ENCODE measurements around the gene UNC5C.

DNA sequence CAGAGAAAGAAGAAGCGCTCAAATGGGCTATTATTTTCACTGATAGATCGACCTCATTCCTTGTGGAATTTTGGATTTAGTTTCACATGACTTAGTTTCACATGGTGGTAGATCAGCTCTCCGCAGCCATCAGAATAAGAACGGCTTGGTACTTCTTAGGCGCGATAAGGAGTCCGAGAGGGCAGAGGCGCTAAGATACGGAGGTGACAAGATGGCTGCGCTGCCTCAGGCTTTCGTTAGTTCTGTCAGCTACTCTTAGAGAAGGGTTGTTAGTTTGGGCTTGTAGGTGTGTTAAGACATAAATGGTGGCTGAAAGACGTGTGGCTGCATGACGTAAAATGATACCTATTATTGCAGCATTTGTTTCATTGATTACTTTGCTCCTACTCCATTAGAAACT, 169.1 kb downstream of the UNC5C start:
- TF ChIP-seq, protein P1, sequence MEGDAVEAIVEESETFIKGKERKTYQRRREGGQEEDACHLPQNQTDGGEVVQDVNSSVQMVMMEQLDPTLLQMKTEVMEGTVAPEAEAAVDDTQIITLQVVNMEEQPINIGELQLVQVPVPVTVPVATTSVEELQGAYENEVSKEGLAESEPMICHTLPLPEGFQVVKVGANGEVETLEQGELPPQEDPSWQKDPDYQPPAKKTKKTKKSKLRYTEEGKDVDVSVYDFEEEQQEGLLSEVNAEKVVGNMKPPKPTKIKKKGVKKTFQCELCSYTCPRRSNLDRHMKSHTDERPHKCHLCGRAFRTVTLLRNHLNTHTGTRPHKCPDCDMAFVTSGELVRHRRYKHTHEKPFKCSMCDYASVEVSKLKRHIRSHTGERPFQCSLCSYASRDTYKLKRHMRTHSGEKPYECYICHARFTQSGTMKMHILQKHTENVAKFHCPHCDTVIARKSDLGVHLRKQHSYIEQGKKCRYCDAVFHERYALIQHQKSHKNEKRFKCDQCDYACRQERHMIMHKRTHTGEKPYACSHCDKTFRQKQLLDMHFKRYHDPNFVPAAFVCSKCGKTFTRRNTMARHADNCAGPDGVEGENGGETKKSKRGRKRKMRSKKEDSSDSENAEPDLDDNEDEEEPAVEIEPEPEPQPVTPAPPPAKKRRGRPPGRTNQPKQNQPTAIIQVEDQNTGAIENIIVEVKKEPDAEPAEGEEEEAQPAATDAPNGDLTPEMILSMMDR (IDR thresholded peaks at IDR 0.05; ENCODE audit: low read depth, low read length, missing input control), result no peak
- TF ChIP-seq, protein P2, sequence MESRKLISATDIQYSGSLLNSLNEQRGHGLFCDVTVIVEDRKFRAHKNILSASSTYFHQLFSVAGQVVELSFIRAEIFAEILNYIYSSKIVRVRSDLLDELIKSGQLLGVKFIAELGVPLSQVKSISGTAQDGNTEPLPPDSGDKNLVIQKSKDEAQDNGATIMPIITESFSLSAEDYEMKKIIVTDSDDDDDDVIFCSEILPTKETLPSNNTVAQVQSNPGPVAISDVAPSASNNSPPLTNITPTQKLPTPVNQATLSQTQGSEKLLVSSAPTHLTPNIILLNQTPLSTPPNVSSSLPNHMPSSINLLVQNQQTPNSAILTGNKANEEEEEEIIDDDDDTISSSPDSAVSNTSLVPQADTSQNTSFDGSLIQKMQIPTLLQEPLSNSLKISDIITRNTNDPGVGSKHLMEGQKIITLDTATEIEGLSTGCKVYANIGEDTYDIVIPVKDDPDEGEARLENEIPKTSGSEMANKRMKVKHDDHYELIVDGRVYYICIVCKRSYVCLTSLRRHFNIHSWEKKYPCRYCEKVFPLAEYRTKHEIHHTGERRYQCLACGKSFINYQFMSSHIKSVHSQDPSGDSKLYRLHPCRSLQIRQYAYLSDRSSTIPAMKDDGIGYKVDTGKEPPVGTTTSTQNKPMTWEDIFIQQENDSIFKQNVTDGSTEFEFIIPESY (IDR thresholded peaks at IDR 0.05), result no peak
- no peak for TF ChIP-seq RXRA (IDR thresholded peaks at IDR 0.05)
- TF ChIP-seq TAF1 (conservative IDR thresholded peaks at IDR 0.05), result no peak
- no peak for TF ChIP-seq FOXA1 (IDR thresholded peaks at IDR 0.05)
- TF ChIP-seq GABPA (IDR thresholded peaks at IDR 0.05 in 1 of 2, conservative IDR thresholded peaks at IDR 0.05 in 1 of 2), result no peak
- no peak for TF ChIP-seq FOXA2 (IDR thresholded peaks at IDR 0.05)
- TF ChIP-seq, protein P3, sequence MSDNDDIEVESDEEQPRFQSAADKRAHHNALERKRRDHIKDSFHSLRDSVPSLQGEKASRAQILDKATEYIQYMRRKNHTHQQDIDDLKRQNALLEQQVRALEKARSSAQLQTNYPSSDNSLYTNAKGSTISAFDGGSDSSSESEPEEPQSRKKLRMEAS (IDR thresholded peaks at IDR 0.05), result no peak
